SK-N-SH treated with all-trans-retinoic acid at 6 μM for 48 hours (cell line): ENCODE data around the gene KLRC4.

Experiments used
- TSHZ2 ChIP-seq: fragments of 250-450 bp; sonication (Bioruptor Pico); IDR thresholded peaks from 2 replicates; pipeline ENCODE4 v1.5.0; 2020; ENCODE audit warnings: mild to moderate bottlenecking, moderate library complexity
- TF ChIP-seq, protein P1 (sequence below): fragments of 250-450 bp; sonication (Bioruptor Pico); IDR thresholded peaks from 2 replicates; pipeline ENCODE4 v1.8.0; 2021; ENCODE audit warnings: low read depth, mild to moderate bottlenecking, moderate library complexity, borderline replicate concordance
- TF ChIP-seq, protein P2 (sequence below): fragments of 250-450 bp; sonication (Bioruptor Pico); IDR thresholded peaks from 2 replicates; pipeline ENCODE4 v1.8.0; 2020; ENCODE audit warnings: mild to moderate bottlenecking, moderate library complexity, borderline replicate concordance
- TF ChIP-seq, protein P3 (sequence below): fragments of 250-450 bp; sonication (Bioruptor Pico); IDR thresholded peaks from 2 replicates; pipeline ENCODE4 v1.5.1; 2020; ENCODE audit warnings: low read depth, mild to moderate bottlenecking, moderate library complexity

- TF ChIP-seq, protein P1, sequence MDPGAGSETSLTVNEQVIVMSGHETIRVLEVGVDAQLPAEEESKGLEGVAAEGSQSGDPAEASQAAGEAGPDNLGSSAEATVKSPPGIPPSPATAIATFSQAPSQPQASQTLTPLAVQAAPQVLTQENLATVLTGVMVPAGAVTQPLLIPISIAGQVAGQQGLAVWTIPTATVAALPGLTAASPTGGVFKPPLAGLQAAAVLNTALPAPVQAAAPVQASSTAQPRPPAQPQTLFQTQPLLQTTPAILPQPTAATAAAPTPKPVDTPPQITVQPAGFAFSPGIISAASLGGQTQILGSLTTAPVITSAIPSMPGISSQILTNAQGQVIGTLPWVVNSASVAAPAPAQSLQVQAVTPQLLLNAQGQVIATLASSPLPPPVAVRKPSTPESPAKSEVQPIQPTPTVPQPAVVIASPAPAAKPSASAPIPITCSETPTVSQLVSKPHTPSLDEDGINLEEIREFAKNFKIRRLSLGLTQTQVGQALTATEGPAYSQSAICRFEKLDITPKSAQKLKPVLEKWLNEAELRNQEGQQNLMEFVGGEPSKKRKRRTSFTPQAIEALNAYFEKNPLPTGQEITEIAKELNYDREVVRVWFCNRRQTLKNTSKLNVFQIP (CRISPR knock-in tag), result no peak
- TF ChIP-seq TSHZ2 (CRISPR knock-in tag), result no peak
- TF ChIP-seq, protein P2, sequence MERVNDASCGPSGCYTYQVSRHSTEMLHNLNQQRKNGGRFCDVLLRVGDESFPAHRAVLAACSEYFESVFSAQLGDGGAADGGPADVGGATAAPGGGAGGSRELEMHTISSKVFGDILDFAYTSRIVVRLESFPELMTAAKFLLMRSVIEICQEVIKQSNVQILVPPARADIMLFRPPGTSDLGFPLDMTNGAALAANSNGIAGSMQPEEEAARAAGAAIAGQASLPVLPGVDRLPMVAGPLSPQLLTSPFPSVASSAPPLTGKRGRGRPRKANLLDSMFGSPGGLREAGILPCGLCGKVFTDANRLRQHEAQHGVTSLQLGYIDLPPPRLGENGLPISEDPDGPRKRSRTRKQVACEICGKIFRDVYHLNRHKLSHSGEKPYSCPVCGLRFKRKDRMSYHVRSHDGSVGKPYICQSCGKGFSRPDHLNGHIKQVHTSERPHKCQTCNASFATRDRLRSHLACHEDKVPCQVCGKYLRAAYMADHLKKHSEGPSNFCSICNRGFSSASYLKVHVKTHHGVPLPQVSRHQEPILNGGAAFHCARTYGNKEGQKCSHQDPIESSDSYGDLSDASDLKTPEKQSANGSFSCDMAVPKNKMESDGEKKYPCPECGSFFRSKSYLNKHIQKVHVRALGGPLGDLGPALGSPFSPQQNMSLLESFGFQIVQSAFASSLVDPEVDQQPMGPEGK (CRISPR knock-in tag), result no peak
- TF ChIP-seq, protein P3, sequence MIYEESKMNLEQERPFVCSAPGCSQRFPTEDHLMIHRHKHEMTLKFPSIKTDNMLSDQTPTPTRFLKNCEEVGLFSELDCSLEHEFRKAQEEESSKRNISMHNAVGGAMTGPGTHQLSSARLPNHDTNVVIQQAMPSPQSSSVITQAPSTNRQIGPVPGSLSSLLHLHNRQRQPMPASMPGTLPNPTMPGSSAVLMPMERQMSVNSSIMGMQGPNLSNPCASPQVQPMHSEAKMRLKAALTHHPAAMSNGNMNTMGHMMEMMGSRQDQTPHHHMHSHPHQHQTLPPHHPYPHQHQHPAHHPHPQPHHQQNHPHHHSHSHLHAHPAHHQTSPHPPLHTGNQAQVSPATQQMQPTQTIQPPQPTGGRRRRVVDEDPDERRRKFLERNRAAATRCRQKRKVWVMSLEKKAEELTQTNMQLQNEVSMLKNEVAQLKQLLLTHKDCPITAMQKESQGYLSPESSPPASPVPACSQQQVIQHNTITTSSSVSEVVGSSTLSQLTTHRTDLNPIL (CRISPR knock-in tag), result no peak
Measured at GRCh38 chr12:10362828-10363657, 46.5 kb downstream of the KLRC4 start.
